CD4-positive, alpha-beta T cell treated with Interleukin-12 subunit alpha and Interleukin-12 subunit beta, for 1 hour (primary cell): Measurements from ENCODE around the gene FBRSL1.
"Not testable (repeated sequence)": the region's sequence is repeated elsewhere in the genome, so short reads cannot be mapped to it uniquely, and the experiment has no call there.

ENCODE experiments used
- DNase-seq: peaks from one replicate; pipeline ENCODE4 v3.0.0-alpha.2; 2020

The FBRSL1 gene

DNA sequence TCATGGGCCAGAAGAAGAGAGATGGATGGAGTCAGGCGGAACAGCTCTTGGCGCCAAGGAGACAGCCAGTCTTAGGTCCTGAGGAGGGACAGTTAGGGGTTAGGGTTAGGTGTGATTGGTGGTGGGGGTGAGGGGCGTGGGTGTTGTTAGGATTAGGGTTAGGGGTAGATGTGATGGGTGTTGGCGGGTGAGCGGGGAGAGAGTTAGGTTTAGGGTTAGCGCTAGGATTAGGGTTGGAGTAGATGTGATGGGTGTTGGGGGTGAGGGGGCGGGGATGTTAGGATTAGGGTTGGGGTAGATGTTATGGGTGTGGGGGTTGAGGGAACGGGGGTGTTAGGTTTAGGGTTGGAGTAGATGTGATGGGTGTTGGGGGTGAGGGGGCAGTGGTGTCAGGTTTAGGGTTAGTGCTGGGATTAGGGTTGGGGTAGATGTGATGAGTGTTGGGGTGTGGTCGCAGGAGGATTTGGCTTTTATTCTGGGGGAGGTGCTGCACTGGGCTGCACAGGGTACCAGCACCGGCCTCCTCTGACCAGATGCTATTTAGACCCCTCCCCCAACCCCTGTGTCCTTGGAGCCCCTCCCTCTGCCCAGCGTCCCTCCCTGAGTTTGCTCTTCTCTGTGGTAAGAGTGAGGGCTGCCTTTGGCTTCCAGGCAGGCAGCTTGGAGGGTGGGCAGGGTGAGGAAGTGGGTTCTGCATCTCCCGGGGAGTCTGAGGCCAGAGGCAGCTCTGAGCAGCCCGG lies 35.6 kb upstream of the FBRSL1 start:
- DNase-seq: no peak

DNA sequence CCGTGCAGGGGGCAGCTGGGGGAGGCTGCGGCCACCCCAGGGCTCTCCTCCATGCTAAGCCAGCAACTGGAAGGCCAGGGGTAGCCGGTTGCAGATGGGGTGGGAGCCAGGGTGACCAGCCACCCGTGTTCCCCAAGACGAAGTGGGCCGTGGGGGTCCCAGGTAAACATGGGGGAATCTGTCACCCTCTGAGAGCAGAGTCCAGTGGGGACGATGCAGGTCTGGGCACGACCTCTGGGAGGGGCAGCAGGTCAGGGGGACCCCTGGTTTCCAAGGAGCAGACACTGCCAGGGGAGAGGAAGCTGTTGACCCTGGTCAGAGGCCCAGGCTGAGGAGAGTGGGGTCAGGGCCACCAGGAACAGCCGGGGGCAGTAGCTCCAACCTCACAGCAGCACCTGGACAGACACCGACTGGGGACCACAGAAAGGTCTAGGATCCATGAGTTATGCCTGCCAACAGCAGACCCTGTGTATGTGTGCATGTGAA lies 35.0 kb upstream of the FBRSL1 start:
- DNase-seq: no peak

DNA sequence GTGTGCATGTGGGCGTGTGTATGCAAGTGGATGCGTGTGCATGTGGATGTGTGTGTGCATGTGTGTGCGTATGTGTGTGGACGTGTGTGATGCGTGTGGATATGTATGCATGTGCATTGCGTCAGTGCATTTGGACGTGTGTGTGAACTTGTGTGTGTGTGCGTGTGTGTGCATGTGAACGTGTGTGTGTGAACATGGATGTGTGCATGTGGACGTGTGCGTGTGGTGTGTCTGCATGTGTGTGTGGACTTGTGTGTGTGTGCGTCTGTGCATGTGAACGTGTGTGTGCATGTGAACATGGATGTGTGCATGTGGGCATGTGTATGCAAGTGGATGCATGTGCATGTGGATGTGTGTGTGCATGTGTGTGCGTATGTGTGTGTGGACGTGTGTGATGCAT lies 34.4 kb upstream of the FBRSL1 start:
- DNase-seq: no peak

DNA sequence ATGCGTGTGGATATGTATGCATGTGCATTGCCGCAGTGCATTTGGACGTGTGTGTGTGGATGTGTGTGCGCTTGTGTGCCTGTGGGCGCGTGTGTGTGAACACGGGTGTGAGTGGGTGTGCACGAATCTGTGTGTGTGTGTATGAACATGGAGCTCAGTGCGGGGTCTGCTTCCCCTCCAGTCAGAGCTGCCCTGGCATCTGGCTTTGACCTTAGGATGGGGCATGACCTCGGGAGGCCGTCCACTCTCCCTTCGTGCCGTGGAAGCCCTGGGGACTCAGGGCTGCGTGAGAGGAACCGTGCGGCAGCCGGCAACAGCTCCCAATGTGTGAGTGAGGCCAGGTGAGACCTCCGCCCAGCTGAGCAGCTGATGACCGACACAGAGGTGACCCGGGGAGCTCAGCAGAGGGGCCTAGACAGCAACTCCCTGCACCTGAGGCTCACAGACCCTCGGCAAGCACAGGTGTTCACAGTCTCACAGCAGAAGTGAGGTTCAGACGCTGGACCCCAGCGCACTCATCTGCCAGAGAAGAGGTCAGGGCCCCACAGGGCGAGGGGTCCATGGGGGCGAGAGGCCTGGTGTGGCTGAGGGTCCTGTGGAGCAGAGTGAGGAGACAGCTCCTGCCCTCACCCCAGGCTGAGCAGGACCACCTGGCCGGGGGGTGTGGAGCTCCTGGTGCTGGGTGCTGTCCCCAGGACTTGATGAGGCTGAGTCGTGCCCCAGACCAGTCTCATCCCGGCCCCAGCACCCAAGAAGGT lies 33.6 kb upstream of the FBRSL1 start:
- no peak for DNase-seq

- DNase-seq: no peak
These were observed 32.9 kb upstream of the FBRSL1 start for GRCh38 chr12:132456944-132457495.

DNA sequence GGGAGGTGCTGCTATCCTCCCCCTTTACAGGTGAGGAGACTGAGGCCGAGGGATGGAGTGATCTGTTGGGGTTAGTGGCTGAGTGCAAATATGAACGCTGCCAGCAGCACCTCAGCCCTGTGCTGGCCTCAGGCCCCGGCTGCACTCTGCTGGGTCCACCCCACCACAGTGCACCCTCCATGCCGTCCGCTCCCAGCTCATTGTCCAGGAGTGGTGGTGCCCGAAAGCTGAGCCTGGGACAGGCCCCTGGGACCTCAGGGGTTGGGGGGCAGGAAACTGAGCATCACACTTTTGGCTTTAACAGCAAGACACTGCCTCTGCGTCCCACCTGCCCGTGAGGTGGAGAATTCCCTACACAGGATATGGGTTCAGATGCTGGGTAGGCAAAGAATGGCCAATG lies 31.5 kb upstream of the FBRSL1 start:
- no peak for DNase-seq

DNA sequence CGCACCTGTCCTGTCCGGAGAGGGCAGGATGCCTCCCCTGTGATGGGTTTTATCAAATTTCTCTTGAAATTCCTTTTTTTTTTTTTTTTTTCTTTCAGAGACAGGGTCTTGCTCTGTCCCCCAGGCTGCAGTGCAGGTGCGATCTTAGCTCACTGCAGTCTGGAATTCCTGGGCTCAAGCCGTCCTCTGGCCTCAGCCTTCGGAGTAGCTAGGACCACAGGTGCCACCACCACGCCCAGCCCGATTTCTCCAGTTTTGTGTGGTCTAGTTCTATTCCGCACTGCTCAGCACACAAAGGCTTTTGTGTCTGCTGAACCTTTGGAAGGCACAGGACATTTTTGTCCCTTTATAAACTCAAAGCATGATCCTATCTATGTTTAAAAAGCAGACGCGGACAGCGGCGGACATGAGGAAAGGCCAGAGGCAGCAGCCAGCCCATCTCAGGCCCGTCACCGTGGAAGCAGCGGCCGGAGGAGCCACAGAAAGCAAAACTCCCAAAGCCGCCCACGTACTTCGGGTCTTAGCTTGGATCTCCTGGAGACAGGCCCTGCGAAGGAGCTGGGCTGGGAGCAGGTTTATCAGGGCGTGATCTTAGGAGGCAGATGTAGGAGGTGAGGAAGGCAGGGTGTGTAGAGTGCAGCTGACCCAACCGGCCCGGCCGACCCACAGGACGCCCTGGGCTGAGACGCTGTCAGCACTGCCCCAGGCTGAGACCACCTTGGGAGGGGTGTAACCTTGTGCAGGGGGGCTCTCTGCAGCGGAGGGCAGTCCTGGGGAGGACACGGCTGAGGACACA lies 30.9 kb upstream of the FBRSL1 start:
- DNase-seq: no peak

DNA sequence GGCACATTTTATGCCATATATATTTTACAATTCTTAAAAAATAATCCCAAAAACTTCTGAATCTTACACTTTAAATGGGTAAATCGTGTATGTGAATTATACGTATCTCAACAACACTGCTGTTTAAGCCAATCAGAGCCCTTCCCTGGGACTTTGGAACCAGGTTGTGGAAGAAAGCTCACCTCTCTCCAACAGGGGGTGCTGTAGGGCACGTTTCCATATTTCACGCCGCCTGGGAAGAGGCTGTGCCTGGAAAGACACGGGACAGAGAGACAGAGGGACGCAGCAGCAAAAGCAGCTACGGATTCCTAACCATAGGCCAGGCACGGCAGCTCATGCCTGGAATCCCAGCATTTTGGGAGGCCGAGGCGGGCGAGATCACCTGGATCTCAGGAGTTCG lies 29.4 kb upstream of the FBRSL1 start:
- DNase-seq: no peak

GRCh38 chr12:132461526-132461925 lies 28.4 kb upstream of the FBRSL1 start:
- no peak for DNase-seq

DNA sequence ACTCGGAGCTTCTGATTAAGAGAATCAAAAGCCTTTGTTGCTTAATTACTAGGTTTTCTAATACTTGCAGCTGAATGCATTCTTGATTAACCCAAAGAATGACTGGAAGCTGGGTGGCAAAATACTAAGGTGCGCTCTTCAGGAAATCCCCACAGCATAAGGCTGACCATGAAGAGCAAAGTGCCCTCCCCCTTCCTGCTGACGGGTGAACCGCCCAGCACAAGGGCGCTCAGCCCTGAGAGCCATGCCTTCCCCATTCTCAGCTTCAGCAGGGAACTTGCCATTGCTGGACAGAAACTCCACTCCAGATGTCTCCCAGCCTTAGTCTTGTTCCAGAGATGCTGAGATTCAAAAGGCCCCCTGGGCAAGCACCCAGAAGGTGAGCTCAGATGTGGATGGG lies 27.2 kb upstream of the FBRSL1 start:
- DNase-seq: no peak

- DNase-seq: not testable (repeated sequence)
These were observed 26.5 kb upstream of the FBRSL1 start for GRCh38 chr12:132463284-132463924.

- DNase-seq: not testable (repeated sequence)
These were observed 25.6 kb upstream of the FBRSL1 start for GRCh38 chr12:132464304-132464703.

DNA sequence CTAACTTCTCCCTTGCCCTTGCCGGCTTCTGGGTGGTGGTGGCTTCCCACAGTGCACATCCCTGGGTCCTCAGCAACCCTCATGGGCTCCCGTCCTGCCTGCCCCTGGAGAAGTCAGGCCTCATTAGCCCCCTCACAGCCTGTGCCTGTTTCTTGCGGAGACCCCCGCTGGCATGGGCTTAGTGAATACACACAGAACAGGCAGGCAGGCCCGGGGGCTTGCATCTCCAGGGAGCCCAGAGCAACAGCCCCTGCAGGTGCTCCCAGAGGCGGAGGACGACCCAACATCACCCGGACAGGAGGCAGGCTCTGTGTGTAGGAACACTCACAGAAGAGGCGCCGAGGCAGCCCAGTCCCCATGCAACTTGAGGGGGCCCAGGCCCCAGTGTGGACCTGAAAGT lies 25.1 kb upstream of the FBRSL1 start:
- no peak for DNase-seq

DNA sequence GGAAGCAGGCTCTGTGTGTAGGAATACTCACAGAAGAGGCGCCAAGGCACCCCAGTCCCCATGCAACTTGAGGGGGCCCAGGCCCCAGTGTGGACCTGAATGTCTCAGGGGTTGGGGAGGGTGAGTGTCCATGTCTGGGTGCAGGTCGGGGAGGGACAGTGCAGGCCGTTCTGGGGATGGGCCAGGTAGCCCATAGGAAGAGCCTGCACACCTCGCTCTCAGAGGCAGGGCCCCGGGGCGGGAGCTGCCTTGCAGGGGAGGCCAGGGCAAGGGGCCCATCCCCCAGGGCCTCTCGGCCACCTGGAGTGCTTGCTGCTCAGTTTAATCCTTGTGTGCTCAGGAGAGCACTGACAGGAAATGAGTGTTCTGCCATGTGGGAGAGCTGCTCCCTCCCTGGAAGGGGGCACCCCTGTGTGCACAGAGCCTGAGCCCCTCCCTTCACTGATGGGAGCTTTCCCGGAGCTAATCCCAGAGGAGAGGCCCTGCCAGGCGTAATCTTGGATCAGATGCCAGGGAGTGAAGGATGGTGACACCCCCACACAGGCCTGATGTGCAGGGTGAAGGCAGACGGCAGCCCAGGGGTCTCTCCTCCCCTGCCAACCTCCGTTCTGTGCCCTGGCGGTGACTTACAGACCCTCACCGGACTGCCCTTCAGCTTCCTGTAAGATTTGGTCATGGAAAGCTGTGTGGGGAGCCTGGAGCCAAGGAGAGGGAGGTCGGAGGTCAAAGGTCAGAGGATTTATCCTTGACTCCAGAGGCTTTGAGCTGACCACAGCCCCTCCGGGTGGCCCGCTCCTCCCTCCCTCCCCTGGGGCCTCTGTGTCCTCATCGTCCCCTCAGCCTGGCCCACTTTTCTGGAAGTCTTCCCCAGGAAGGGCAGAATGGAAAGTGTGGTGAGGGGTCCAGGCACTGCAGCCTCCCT lies 24.4 kb upstream of the FBRSL1 start:
- DNase-seq: no peak

DNA sequence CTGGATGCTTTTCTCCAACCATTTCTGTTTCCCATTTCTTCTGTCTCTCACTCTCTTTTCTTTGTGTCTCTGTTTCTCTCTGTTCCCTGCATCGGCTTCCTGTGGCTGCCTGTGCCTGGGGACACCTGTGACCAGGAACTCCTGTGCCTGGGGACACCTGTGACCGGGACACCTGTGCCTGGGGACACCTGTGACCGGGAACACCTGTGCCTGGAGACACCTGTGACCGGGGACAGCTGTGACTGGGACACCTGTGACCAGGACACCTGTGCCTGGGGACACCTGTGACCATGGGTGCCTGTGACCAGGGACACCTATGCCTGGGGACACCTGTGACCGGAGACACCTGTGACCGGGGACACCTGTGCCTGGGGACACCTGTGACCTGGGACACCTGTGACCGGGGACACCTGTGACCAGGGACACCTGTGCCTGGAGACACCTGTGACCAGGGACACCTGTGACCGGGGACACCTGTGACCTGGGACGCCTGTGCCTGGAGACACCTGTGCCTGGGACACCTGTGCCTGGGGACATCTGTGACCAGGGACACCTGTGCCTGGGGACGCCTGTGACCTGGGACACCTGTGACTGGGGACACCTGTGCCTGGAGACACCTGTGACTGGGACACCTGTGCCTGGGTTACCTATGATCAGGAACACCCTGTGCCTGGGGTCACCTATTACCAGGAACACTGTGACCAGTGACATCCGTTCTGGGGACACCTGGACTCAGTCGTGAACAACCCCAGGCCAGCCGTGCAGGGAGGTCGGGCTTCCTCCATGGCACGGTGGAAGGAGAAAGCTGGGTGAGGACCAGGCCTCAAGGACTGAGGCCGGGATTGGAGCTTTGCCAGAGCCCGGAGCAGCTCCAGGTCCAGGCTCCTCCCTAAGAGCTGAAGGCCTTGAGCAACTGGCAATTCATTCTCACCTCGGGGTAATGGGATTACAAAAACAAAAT lies 23.4 kb upstream of the FBRSL1 start:
- no peak for DNase-seq

DNA sequence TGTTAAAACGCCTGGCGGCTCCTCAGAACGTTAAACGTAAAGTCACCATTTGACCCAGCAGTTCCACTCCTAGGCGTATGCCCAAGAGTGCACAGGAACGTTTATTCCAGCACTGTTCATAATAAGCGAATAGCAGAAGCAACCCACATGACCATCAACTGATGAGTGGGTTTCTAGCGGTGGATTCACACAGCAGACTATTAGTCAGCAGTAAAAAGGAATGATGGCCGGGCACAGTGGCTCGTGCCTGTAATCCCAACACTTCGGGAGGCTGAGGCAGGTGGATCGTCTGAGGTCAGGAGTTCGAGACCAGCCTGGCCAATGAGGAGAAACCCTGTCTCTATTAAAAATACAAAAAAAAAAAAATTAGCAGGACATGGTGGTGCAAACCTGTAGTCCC lies 22.4 kb upstream of the FBRSL1 start:
- no peak for DNase-seq

DNA sequence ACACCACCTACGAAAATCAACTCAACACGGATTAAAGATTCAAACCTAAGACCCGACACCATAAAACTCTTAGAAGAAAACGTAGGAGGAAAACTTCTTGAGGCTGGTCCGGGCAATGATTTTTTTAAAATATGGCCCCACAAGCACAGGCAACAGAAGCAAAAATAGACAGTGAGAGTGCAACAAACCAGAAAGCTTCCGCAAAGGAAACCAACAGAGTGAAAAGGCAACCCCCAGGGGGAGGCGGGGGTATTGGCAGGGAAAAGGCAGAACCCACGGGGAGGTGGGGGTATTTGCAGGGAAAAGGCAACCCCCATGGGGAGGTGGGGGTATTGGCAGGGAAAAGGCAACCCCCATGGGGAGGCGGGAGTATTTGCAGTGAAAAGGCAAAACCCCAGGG lies 20.5 kb upstream of the FBRSL1 start:
- no peak for DNase-seq

GRCh38 chr12:132470397-132470796 lies 19.6 kb upstream of the FBRSL1 start:
- no peak for DNase-seq

GRCh38 chr12:132471011-132471857 lies 18.7 kb upstream of the FBRSL1 start:
- no peak for DNase-seq
